A172 (cell line): ENCODE results near the gene COPZ1. TPM values are rescaled to one million over a fixed set of nuclear protein-coding genes. Genes with fewer than 3 reads are reported as not detected.

ENCODE experiments used
- DNase-seq: peaks from one replicate; pipeline ENCODE4 v3.0.0-alpha.2; 2015; ENCODE audit warnings: low spot score
- total RNA-seq: library from RNA; depleted of rRNA; stranded (reverse); fragments of >200 nt; shearing (Covaris generic); gene quantifications from 2 replicates; pipeline ENCODE4 v1.2.3, GENCODE V29; 2014; rRNA removed

The COPZ1 gene
- total RNA-seq, 1 experiment from 2014 or later = 209 TPM

DNA sequence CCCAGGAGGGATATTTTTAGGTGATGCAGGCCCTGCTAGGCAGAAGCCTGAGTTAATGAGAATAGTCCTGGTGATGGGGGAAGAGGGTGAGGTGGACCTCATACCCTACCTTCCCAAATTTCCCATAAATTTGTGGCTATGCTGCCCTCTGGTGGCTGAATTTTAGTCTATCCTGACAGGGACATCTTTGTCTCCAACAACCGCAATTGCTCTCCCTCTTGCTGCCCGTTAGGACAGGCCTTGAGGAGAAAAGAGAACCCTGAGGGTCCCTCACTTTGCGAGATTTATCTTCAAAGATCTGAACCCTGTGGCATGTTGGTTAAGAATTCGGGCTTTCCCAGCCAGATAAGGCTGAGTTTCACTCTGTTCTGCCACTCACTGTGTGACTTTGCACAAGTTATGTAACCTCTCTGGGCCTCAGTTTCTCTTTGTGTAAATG lies 69.4 kb downstream of the COPZ1 start:
- DNase-seq = peak; percentile 42

- no peak for DNase-seq
Observed at GRCh38 chr12:54394986-54395385, 70.1 kb downstream of the COPZ1 start.

DNA sequence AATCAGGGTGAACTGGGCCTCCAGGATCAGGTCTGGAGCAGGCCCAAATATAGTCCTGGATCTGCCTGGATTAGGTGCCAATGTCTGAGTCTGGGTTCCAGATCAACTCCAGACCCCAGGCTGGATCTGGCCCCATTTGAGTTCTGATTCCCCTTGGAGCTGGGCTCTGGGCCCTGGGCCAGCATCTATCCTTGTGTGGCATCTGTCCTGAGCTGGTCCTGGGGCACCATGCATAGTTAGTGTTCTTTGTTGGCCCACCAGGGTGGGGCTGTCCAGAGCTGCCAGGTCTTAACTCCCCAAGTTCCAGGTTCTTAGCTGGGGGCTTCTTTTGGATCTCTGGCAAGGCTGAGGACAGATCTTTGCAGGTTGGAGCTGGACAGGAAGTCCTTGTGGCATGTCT lies 70.6 kb downstream of the COPZ1 start:
- DNase-seq = no peak

DNA sequence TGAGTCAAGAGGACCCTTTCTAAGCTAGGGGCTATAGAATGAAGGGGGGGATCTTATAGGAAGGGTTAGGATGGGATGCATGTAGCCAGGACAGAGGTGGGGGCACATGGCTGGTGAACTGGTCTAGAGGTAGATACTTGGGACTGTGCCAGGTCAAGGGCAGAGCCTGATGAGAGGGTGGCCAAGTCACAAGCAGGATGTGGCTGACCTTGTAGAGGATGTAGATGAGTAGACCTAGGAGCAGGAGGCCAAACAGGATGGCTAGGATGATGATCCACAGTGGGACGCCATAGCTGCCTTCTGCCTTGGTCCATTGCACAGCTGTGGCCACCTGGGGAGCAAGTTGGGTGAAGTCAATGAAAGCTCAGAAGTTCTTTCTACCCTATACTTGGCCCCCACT lies 72.2 kb downstream of the COPZ1 start:
- no peak for DNase-seq

DNA sequence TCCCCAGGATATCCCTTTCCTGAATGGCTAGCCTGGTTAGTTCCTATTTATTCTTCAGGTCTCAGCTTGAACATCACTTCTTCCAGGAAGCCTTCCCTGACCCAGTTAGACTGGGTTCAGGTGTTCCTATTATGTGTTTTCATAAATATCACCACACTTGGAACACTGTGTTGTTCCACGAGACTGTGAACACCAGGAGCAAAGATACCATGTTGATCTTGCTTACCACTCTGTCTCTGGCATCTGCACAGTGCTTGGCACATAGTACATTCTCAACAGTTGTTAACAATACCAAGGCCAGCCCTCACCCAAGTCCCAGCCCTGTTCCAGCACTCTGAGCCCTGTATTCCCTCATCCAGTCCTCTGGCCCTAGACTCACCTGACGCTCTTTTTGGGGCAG lies 73.3 kb downstream of the COPZ1 start:
- no peak for DNase-seq

DNA sequence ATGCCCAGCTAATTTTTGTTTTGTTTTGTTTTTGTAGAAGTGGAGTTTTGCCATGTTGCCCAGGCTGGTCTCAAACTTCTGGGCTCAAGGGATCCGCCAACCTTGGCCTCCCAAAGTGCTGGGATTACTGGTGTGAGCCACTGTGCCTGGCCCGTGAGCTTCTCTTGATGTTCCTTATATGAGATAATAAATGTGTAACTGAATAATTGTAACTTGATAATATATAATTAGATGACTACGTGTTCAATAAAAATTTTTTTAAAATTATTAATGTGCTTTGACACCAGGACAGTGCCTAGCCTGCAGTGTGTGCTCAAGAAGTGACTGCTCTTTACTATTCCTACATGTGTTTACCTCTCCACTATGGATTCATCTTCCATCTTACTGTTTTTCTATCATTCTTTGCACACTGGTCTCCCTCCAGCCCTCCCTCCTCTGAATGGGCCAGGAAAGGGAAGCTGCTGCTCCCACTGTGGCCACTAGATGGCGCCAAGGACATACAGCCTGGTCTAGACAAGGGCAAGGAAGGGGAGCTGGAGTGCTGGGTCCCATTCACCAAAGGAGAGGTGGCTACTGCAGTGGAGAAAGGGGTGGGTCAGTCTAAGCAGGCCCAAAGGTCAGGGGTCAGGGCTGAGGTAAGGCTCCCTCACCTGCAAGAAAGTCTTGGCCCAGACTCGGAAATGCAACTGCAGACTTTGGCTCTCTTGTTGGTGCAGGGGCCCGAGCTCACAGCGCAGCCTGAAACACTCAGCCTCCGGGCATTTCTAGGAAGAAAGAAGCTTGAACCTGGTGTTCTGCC lies 74.3 kb downstream of the COPZ1 start:
- DNase-seq = peak; percentile 79

DNA sequence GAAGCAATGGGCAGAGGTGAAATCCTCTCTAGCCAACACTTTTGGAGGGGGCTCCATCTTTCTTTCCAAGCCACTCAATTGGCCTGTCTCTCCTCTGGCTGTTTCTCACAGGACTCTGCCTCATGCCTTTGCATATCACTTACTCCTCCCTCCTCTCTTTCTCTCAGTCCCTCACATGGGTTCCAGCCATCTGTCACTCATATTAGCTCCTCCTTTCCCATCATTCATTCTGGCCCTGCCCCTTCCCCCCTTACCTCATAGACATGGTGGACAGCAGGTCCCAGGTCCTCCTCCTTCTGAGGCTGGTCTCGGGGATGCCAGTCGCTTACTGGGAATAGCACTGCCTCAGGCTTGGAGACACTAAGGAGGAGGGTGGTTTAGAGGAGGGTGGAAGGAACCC lies 76.2 kb downstream of the COPZ1 start:
- DNase-seq = no peak

Other genes with a start within 250 kb of the COPZ1 start
- gene SMUG1, start 136.1 kb upstream of the COPZ1 start, total RNA-seq = 27.2 and 37.8 TPM in 2 replicates
- gene CBX5, start 45.0 kb upstream of the COPZ1 start, total RNA-seq = 46.2 and 47.6 TPM in 2 replicates
- 508 and 537 TPM in 2 replicates for gene HNRNPA1, start 44.4 kb upstream of the COPZ1 start, total RNA-seq
- gene NFE2, start 24.1 kb upstream of the COPZ1 start, total RNA-seq = 0.17 TPM in 1 of 2 replicates, not detected in the other
- gene GPR84, start 39.4 kb downstream of the COPZ1 start, total RNA-seq = not detected in 2 replicates
- gene ZNF385A, start 59.6 kb downstream of the COPZ1 start, total RNA-seq = 1.3 and 5.3 TPM in 2 replicates
- 215 and 219 TPM in 2 replicates for gene ITGA5, start 94.1 kb downstream of the COPZ1 start, total RNA-seq
- gene GTSF1, start 148.5 kb downstream of the COPZ1 start, total RNA-seq = not detected in 2 replicates
- not detected in 2 replicates for gene NCKAP1L, start 172.6 kb downstream of the COPZ1 start, total RNA-seq
- gene PDE1B, start 224.5 kb downstream of the COPZ1 start, total RNA-seq = 0.10 TPM in 1 of 2 replicates, not detected in the other